ENCODE data around the gene ATP11C.

Gene ATP11C

DNA sequence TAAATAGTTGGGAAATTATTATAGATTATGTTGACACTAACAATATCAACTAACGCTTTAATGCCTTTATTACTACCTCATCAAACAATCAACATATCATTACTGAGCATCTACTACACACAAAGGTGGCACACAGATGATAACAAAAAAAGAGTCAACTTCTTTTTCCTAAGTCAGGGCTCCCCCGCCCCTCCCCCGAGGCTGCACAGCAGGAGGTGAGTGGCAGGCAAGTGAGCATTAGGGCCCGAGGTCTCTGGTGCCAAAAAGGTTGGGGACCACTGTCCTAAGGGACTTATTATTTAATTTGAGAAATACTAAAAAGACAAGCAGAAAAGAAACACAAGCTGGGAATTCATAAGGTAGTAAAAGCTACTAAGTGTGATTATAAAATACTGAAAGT is 174.6 kb downstream of the ATP11C start:
- no peaks in the 10 kb centered on the region for H3K27me3 ChIP-seq (ENCODE audit: control insufficient read depth in 1 of 2, insufficient read depth in 2 of 2, low read length in 2 of 2)
- no peak overlapping the region for H3K27ac ChIP-seq (ENCODE audit: low read depth, low read length)
- no peaks in the 10 kb centered on the region for H3K36me3 ChIP-seq (ENCODE audit: insufficient read depth, low read length)
- H3K4me1 ChIP-seq (ENCODE audit: insufficient read depth, low read length): no peaks in the 10 kb centered on the region
- H3K9me3 ChIP-seq (ENCODE audit: low read length): peaks cover 8% of the 10 kb centered on the region
- H3K9ac ChIP-seq (ENCODE audit: low read length): no peak overlapping the region
- H3K4me3 ChIP-seq (ENCODE audit: low read depth in 1 of 2, low read length in 2 of 2): no peak overlapping the region

GRCh38 chrX:139751053-139751452 is 181.8 kb downstream of the ATP11C start:
- Histone ChIP-seq H3K36me3 (ENCODE audit: insufficient read depth, low read length) (peaks cover 10% of the 10 kb centered on the region), H3K9me3 (ENCODE audit: low read length) (peaks cover 8% of the 10 kb centered on the region)

GRCh38 chrX:139750390-139750789 is 182.5 kb downstream of the ATP11C start:
- H3K9ac ChIP-seq (ENCODE audit: low read length): no peak overlapping the region
- H3K27me3 ChIP-seq (ENCODE audit: control insufficient read depth in 1 of 2, insufficient read depth in 2 of 2, low read length in 2 of 2): no peaks in the 10 kb centered on the region
- peaks cover 10% of the 10 kb centered on the region for H3K36me3 ChIP-seq (ENCODE audit: insufficient read depth, low read length)
- H3K4me3 ChIP-seq (ENCODE audit: low read depth in 1 of 2, low read length in 2 of 2): no peak overlapping the region
- H3K4me1 ChIP-seq (ENCODE audit: insufficient read depth, low read length): no peaks in the 10 kb centered on the region
- peaks cover 8% of the 10 kb centered on the region for H3K9me3 ChIP-seq (ENCODE audit: low read length)
- H3K27ac ChIP-seq (ENCODE audit: low read depth, low read length): no peak overlapping the region

More at GRCh38 chrX:139751053-139751452, 181.8 kb downstream of the ATP11C start:
- Histone ChIP-seq H3K4me1 (ENCODE audit: insufficient read depth, low read length) (no peaks in the 10 kb centered on the region), H3K27me3 (ENCODE audit: control insufficient read depth in 1 of 2, insufficient read depth in 2 of 2, low read length in 2 of 2) (no peaks in the 10 kb centered on the region), H3K27ac (ENCODE audit: low read depth, low read length) (no peak overlapping the region), H3K4me3 (ENCODE audit: low read depth in 1 of 2, low read length in 2 of 2) (no peak overlapping the region), H3K9ac (ENCODE audit: low read length) (no peak overlapping the region)

DNA sequence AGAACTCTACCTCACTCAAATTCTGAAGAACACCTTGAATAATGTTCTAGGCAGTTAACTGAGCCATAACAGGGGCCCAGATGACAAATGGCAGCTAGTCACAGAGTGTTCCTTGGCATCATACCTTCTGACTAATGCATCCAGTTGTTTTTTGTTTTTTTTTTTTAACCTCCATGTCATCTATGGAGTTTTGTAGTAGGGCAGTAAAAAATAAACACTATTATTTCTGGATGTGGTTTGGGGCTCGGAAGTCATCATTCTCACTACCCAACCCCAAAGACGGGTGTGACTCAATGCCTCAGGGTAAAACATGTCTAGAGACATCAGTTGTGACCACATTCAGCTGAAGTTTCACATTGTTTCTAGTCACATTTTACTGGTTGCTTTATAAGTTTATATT is 193.7 kb downstream of the ATP11C start:
- Histone ChIP-seq H3K4me3 (ENCODE audit: low read depth in 1 of 2, low read length in 2 of 2) (no peak overlapping the region), H3K9me3 (ENCODE audit: low read length) (no peaks in the 10 kb centered on the region), H3K4me1 (ENCODE audit: insufficient read depth, low read length) (no peaks in the 10 kb centered on the region), H3K27me3 (ENCODE audit: control insufficient read depth in 1 of 2, insufficient read depth in 2 of 2, low read length in 2 of 2) (no peaks in the 10 kb centered on the region), H3K36me3 (ENCODE audit: insufficient read depth, low read length) (peaks cover 7% of the 10 kb centered on the region), H3K9ac (ENCODE audit: low read length) (no peak overlapping the region), H3K27ac (ENCODE audit: low read depth, low read length) (no peak overlapping the region)

DNA sequence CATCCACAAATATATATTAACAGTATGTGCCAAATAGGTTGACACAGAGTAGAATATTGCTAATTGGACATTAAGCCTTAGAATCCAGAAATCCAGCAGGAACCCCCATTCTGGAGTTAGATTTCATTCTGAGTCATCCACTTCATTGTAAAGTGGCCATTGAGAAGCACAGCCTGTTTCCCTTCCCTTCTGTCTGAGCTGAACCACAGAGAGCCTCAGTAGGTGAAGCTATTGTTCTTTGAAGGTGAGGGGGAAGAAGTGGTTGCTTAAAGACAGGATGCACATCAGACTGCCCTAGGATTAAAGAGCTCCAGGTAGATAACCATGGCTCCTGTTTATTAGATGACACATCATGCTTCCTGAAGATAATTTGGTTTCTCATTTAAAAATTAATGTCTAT is 194.3 kb downstream of the ATP11C start:
- Histone ChIP-seq H3K9ac (ENCODE audit: low read length) (no peak overlapping the region), H3K9me3 (ENCODE audit: low read length) (no peaks in the 10 kb centered on the region), H3K27ac (ENCODE audit: low read depth, low read length) (no peak overlapping the region), H3K27me3 (ENCODE audit: control insufficient read depth in 1 of 2, insufficient read depth in 2 of 2, low read length in 2 of 2) (no peaks in the 10 kb centered on the region), H3K36me3 (ENCODE audit: insufficient read depth, low read length) (peaks cover 7% of the 10 kb centered on the region), H3K4me1 (ENCODE audit: insufficient read depth, low read length) (no peaks in the 10 kb centered on the region), H3K4me3 (ENCODE audit: low read depth in 1 of 2, low read length in 2 of 2) (no peak overlapping the region)

DNA sequence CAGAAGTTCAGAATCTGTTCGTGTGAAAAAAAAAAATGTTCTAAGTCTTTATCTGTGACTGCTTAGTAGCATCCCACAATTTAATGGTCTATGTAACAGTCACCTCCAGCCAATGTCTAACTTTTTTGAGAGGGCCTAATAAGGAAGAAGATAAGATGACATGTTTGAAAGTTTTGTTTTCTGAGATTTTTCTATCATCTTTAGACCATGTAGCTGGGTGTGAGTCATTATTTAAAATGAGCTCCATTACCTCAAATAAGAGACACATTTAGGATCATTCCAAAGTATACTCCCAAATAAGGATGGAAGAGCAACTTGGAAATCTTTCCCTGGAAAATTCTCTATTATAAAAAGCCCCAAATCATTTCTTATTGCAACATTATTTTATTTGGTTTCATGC is 196.7 kb downstream of the ATP11C start:
- H3K9ac ChIP-seq (ENCODE audit: low read length): no peak overlapping the region
- H3K4me3 ChIP-seq (ENCODE audit: low read depth in 1 of 2, low read length in 2 of 2): no peak overlapping the region
- H3K9me3 ChIP-seq (ENCODE audit: low read length): no peaks in the 10 kb centered on the region
- H3K27me3 ChIP-seq (ENCODE audit: control insufficient read depth in 1 of 2, insufficient read depth in 2 of 2, low read length in 2 of 2): no peaks in the 10 kb centered on the region
- H3K36me3 ChIP-seq (ENCODE audit: insufficient read depth, low read length): peaks cover 6% of the 10 kb centered on the region
- H3K4me1 ChIP-seq (ENCODE audit: insufficient read depth, low read length): no peaks in the 10 kb centered on the region
- no peak overlapping the region for H3K27ac ChIP-seq (ENCODE audit: low read depth, low read length)

DNA sequence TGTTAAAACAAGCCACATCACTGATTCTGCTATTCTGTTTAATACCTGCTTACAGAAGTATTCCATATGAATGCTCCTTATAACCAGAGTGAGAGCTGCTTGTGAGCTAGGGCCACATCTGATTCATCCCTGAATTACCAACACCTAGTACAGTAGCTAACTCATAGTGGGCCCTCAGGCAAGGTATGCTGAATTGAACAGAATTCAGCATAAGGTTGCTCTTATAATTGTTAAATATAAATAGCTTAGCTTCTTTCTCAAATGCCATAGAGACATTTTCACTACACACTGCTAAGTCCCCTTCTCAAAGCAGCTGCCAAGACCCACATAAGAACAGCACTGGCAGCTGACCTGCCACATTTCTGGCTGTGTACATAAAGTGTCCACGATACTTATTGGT is 197.9 kb downstream of the ATP11C start:
- H3K4me3 ChIP-seq (ENCODE audit: low read depth in 1 of 2, low read length in 2 of 2): no peak overlapping the region
- no peaks in the 10 kb centered on the region for H3K27me3 ChIP-seq (ENCODE audit: control insufficient read depth in 1 of 2, insufficient read depth in 2 of 2, low read length in 2 of 2)
- H3K9ac ChIP-seq (ENCODE audit: low read length): no peak overlapping the region
- H3K36me3 ChIP-seq (ENCODE audit: insufficient read depth, low read length): peaks cover 3% of the 10 kb centered on the region
- no peak overlapping the region for H3K27ac ChIP-seq (ENCODE audit: low read depth, low read length)
- H3K9me3 ChIP-seq (ENCODE audit: low read length): no peaks in the 10 kb centered on the region
- H3K4me1 ChIP-seq (ENCODE audit: insufficient read depth, low read length): no peaks in the 10 kb centered on the region

DNA sequence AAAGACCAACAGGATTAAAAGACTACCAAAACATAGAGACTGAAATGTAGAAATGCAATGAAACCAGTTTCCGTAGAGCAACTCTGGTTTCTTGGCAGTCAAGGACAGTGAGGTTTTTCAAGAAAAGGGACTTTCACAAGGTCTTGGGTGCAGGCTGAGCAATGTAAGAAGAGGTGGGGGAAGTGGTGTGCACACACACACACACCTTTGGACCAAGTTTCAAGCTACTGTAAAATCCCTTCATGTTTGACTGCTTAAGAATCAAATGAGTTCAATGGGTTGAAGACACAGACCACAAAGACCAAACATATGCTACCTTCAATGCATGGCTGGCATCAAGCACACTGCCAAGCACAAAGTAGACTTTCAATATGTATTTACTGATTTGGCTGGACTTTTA is 207.1 kb downstream of the ATP11C start:
- H3K27me3 ChIP-seq (ENCODE audit: control insufficient read depth in 1 of 2, insufficient read depth in 2 of 2, low read length in 2 of 2): no peaks in the 10 kb centered on the region

GRCh38 chrX:139724626-139725025 is 208.2 kb downstream of the ATP11C start:
- Histone ChIP-seq H3K36me3 (ENCODE audit: insufficient read depth, low read length) (no peaks in the 10 kb centered on the region), H3K4me3 (ENCODE audit: low read depth in 1 of 2, low read length in 2 of 2) (no peak overlapping the region)

More for the DNA sequence above, 207.1 kb downstream of the ATP11C start:
- H3K9ac ChIP-seq (ENCODE audit: low read length): no peak overlapping the region
- H3K4me1 ChIP-seq (ENCODE audit: insufficient read depth, low read length): no peaks in the 10 kb centered on the region
- H3K4me3 ChIP-seq (ENCODE audit: low read depth in 1 of 2, low read length in 2 of 2): no peak overlapping the region
- H3K9me3 ChIP-seq (ENCODE audit: low read length): no peaks in the 10 kb centered on the region
- H3K36me3 ChIP-seq (ENCODE audit: insufficient read depth, low read length): no peaks in the 10 kb centered on the region
- no peak overlapping the region for H3K27ac ChIP-seq (ENCODE audit: low read depth, low read length)

GRCh38 chrX:139720979-139721378 is 211.9 kb downstream of the ATP11C start:
- Histone ChIP-seq H3K27me3 (ENCODE audit: control insufficient read depth in 1 of 2, insufficient read depth in 2 of 2, low read length in 2 of 2) (no peaks in the 10 kb centered on the region), H3K36me3 (ENCODE audit: insufficient read depth, low read length) (no peaks in the 10 kb centered on the region), H3K9me3 (ENCODE audit: low read length) (no peaks in the 10 kb centered on the region), H3K27ac (ENCODE audit: low read depth, low read length) (no peak overlapping the region), H3K4me1 (ENCODE audit: insufficient read depth, low read length) (no peaks in the 10 kb centered on the region), H3K4me3 (ENCODE audit: low read depth in 1 of 2, low read length in 2 of 2) (no peak overlapping the region), H3K9ac (ENCODE audit: low read length) (no peak overlapping the region)

More at GRCh38 chrX:139724626-139725025, 208.2 kb downstream of the ATP11C start:
- Histone ChIP-seq H3K27ac (ENCODE audit: low read depth, low read length) (no peak overlapping the region), H3K4me1 (ENCODE audit: insufficient read depth, low read length) (no peaks in the 10 kb centered on the region), H3K9ac (ENCODE audit: low read length) (no peak overlapping the region), H3K27me3 (ENCODE audit: control insufficient read depth in 1 of 2, insufficient read depth in 2 of 2, low read length in 2 of 2) (no peaks in the 10 kb centered on the region), H3K9me3 (ENCODE audit: low read length) (no peaks in the 10 kb centered on the region)

GRCh38 chrX:139720136-139720535 is 212.7 kb downstream of the ATP11C start:
- Histone ChIP-seq H3K27me3 (ENCODE audit: control insufficient read depth in 1 of 2, insufficient read depth in 2 of 2, low read length in 2 of 2) (no peaks in the 10 kb centered on the region), H3K9ac (ENCODE audit: low read length) (no peak overlapping the region), H3K9me3 (ENCODE audit: low read length) (no peaks in the 10 kb centered on the region)

DNA sequence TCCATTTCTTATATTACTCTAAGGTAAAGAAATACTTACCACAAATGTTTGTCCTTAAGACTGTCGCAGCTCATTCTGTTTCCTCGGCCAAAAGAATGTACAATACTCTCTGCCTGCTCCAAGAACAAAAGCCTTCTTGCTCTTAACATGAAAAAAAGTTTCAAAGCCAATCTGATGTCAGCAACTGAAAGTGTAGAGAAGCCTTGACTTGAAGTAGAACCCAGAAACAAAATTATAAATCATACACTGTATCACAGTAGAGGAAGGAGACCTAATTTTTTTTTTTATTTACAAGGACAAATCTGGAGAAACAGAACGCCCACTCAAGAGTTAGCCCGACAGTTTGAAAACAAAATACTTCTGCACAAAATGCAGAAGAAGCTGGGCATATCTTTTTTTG is 224.8 kb downstream of the ATP11C start, which contains the start of gene MCF2:
TSS of gene MCF2 (minus strand) at position 101 of the 400 bp plus-strand sequence. CDS start 56,423 bp downstream, outside the sequence.
- H3K9ac ChIP-seq (ENCODE audit: low read length): no peak within 1 kb of the TSS
- H3K27me3 ChIP-seq (ENCODE audit: control insufficient read depth in 1 of 2, insufficient read depth in 2 of 2, low read length in 2 of 2): no peaks in the 10 kb centered on the region
- H3K4me1 ChIP-seq (ENCODE audit: insufficient read depth, low read length): no peaks in the 10 kb centered on the region
- no peaks in the 10 kb centered on the region for H3K36me3 ChIP-seq (ENCODE audit: insufficient read depth, low read length)
- H3K9me3 ChIP-seq (ENCODE audit: low read length): no peaks in the 10 kb centered on the region
- no peak within 1 kb of the TSS for H3K27ac ChIP-seq (ENCODE audit: low read depth, low read length)
- H3K4me3 ChIP-seq (ENCODE audit: low read depth in 1 of 2, low read length in 2 of 2): no peak within 1 kb of the TSS

More at GRCh38 chrX:139720136-139720535, 212.7 kb downstream of the ATP11C start:
- Histone ChIP-seq H3K4me1 (ENCODE audit: insufficient read depth, low read length) (no peaks in the 10 kb centered on the region), H3K27ac (ENCODE audit: low read depth, low read length) (no peak overlapping the region), H3K36me3 (ENCODE audit: insufficient read depth, low read length) (no peaks in the 10 kb centered on the region), H3K4me3 (ENCODE audit: low read depth in 1 of 2, low read length in 2 of 2) (no peak overlapping the region)
